Posterior cingulate gyrus (tissue), 11 donors: ENCODE measurements around the gene CENPT.
"Not testable (repeated sequence)": the region's sequence is repeated elsewhere in the genome, so short reads cannot be mapped to it uniquely, and the experiment has no call there.

ENCODE experiments used
- DNase-seq, 10 donors: peaks; one replicate each; pipeline versions ENCODE4 v3.0.0 to v3.0.0-alpha.2; 2020 to 2021; ENCODE audit warnings: mixed read lengths in 3 of 10
- intact Hi-C: fragments of 100-400 bp; cut with DNase I; formaldehyde crosslinking; loops from one replicate; pipeline ENCODE4 v1.15.1; 2023

Gene CENPT

DNA sequence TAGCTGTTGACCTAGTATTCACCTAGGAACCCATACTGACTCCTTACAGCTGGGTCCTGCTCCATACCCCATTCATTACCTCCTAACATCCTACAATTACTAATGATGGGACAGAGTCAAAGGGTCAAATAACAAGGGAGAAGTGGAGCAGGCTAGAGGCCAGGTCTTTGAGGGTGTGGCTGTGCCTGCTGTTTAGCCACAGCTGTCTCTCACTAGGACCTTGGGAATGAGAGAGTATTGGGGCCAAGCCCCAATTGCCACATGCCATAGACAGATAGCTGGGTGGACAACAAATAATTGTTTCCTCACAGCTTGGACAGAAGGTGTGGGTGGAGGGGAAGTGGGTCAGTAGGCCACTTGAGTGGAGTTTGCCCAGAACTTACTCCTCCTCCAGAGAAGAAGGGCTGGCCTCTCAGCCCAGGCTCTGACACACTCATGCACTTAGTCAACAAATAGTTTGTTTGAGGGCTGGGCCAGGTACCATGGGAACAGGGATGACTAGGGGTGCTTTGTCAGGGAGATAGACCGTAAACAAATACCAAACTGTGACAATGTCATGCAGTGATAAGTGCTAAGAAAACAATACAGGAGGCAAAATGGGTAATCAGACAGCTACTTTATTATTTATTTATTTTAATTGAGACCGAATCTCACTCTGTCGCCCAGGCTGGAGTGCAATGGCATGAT, 10.2 kb upstream of the CENPT start:
- no peak for DNase-seq
- intact Hi-C loops: no loop called here

DNA sequence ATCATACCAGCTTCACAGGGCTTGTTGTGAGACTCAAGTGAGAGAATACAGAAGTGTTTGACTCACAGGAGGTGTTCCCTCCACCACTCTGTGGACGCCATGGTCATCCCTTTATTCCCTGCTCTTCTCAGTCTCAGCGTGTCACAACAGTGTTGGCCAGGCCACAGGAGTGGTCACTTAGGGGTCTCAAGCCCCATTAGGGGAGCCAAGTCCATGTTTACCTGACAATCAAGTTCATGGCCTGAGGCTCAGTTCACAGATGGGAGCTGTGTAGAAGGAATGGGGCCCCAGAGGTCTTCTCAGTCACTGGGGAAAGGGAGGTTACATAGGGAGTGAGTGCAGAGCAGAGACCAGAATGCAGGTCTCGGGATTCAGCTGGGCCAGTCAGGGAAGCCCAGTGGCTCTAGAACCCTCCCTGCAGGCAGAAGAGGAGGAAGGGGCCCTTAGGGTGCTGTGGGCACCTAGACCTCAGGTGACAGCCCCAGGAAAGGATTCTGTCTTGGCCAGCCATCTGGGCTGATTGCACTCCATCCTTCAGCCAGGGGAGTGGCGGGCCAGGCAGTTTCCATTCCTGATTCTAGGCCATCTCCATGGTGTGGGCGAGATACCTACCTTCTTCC, 9.5 kb upstream of the CENPT start:
- intact Hi-C loops: no loop called here
- no peak for DNase-seq

DNA sequence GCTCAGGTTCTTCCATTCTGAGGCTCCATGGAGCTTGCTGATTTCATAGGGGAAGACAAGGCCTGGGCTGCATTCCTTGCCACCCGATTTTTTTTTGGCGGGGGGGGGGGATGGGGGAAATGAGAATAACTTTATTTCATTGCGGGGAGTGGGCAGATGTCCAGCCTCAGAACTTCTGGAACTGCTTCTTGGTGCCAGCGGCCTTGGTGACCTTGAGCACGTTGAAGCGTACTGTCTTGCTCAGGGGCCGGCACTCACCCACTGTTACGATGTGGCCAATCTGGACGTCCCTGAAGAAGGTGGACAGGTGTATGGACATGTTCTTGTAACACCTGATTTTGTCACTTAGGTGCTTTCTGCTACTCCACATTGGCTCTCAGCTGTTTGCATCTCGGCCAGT, 8.3 kb upstream of the CENPT start:
- intact Hi-C loops: no loop called here

DNA sequence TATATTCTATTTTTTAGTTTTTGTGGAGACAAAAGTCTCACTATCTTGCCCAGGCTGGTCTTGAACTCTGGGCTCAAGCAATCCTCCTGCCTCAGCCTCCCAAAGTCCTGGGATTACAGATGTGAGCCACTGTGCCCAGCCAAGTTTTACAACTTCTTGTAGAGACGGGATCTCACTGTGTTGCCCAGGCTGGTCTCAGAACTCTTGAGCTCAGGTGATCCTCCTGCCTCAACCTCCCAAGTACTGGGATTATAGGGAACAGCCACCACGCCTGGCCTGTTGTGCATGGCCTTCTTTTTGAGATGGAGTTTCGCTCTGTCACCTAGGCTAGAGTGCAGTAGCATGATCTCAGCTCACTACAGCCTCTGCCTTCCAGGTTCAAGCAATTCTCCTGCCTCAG, 6.2 kb upstream of the CENPT start:
- DNase-seq: no peak

More for the DNA sequence above, 8.3 kb upstream of the CENPT start:
- DNase-seq: no peak

DNA sequence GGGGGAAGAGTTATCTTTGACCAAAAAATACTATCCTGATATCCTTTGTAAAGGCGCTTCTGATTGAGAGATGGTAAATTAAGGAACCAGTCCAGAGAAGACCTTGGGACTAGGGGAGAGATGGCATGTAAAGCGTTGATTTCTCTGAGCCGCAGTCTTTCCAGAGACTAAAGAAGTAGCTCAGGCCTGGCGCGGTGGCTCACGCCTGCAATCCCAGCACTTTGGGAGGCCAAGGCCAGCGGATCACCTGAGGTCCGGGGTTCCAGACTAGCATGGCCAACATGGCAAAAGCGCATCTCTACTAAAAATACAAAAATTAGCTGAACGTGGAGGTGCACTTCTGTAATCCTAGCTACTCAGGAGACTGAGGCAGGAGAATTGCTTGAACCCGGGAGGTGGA, 625 bp upstream of the CENPT start:
- intact Hi-C loops: loop anchor here (5.0 to 10.0 kb wide), 4 partner anchors 47 to 323 kb away; partner anchors contain the start of genes ACD, C16orf86, ENKD1 and PARD6A
- DNase-seq: no peak

More for the DNA sequence above, 6.2 kb upstream of the CENPT start:
- intact Hi-C loops: no loop called here

DNA sequence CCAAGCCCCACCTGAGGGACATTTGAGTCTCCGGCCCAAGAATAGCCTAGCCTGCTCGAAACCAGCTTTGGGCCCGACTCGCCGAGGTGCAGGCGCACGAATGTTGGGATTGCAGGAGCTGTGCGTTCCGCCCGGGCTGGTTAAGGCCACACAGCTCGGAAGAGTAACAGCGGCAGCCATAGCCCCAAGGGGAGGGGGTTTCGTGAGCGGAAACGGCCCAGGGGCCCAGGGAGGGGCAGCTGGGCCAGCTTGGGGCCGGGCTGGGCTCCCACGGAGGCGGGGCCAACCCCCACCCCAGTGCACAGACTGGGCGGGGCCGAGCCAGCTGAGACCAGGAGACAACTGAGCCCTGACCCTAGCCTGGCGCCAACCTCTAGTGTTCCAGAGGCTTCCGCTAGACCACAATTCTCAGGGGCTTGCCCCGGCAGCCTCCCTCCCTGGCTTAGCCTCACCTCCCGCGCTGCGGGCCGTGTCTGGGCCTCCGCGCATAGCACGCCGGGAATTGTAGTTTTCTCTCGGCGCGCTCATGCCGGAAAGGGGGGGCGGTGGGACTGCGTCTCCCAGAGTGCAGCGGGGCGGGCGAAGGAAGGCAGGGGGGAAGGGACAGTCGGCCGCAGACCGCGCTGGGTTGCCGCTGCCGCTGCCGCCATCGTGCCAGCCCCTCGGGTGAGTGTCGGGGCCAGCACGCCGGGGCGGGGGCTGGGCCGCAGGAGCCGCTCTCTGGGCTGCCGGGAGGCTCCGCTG, 1.0 kb downstream of the CENPT start, which contains the start of gene NUTF2:
Gene NUTF2, plus strand, starts transcription at position 614 of the 744 bp plus-strand sequence. CDS start 18,198 bp downstream, outside the sequence.
- peak; percentile 89 to 99 (median 92) for DNase-seq
- intact Hi-C loops: loop anchor here (5.0 to 10.0 kb wide), 4 partner anchors 48 to 322 kb away; partner anchors contain the start of genes ACD, C16orf86, ENKD1 and PARD6A

DNA sequence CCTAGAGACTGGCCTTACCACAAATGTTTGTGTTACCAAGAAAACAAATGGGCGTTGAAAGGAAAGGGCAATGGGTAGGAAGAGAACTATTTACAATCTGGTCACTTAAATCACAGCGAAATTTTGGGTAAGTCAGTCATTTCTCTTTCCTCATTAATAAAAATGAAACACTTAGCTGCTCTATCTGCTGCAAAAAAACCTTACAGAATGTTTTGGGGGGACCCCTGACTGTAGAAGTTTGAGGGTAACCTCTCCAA, 1.5 kb downstream of the CENPT start:
- DNase-seq: no peak
- intact Hi-C loops: loop anchor here (5.0 to 10.0 kb wide), 4 partner anchors 49 to 321 kb away; partner anchors contain the start of genes ACD, C16orf86, ENKD1 and PARD6A

DNA sequence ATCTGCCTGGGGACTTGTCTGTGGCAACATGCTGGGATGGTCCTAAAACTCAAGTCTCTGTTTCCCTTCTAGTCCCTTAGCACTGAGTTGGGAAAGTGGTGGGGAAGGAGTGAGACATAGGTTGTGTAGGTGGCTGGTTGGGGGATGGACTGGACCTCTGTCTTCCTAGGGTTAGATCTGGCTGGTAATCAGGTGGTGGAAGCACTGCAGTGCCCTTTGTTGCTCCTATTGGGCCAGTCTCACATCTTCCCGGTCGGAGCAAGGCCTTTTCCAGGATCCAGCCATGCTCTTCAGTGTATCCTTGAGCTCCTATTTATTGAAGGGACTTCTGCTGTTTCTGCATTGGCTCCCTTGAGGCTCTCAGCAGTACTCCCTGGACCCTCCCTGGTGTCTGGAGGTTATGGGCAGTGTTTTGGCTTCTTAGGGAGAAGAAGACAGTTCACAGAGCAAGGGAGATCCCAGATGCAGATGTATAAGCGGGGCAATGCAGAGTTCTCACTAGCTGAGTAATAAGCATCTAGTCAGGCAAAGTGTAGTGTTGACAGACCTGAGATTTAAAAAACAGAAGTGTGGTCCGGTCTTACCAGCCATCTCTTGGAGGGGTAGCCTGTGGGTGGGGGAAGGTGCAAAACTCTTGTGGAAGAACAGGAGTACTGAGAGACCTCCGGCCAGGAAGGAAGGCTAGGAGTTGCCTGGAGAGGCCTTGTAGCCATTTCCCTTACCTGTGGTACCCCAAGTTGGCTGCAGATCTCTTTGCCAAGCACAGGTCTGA, 2.0 kb downstream of the CENPT start:
- intact Hi-C loops: loop anchor here (5.0 to 10.0 kb wide), 4 partner anchors 49 to 321 kb away; partner anchors contain the start of genes ACD, C16orf86, ENKD1 and PARD6A
- DNase-seq: no peak

DNA sequence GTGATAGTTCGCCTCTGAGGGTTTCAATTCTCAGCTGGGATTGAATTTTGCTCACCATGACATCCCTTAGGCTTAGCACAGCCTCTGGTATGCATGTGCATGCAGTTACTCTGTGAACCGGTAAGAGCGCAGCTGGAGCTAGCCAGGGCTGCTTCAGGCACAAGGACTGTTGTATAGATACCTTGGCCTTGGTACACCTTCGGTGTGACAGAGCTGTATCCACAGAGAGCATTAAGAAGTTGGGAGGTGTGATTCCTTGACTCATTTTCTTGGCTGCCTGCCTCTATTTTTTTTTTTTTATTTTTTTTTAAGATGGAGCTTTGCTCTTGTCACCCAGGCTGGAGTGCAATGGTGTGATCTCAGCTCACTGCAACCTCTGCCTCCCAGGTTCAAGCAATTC, 3.0 kb downstream of the CENPT start:
- intact Hi-C loops: loop anchor here (10.0 kb wide), 3 partner anchors 50 to 320 kb away; partner anchors contain the start of genes ACD, C16orf86, ENKD1 and PARD6A
- DNase-seq: no peak

DNA sequence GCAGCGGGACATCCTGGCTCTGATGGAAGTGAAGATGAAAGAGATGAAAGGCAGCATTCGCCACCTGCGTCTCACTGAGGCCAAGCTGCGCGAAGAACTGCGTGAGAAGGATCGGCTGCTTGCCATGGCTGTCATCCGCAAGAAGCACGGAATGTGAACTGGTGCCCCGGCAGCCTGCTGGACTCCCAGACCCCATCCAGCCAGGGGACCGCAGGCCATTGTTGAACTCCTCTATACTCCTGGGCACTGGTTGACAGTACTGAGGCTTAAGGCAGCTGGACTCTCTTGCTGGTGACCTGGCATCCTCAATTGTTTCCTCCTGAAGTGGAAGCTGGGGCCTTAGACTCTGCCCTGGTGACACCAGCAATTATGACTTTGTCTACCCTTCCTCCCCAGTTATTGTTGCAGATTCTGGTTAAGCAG, 4.1 kb downstream of the CENPT start:
- intact Hi-C loops: loop anchor here (10.0 kb wide), 3 partner anchors 51 to 319 kb away; partner anchors contain the start of genes ACD, C16orf86, ENKD1 and PARD6A

DNA sequence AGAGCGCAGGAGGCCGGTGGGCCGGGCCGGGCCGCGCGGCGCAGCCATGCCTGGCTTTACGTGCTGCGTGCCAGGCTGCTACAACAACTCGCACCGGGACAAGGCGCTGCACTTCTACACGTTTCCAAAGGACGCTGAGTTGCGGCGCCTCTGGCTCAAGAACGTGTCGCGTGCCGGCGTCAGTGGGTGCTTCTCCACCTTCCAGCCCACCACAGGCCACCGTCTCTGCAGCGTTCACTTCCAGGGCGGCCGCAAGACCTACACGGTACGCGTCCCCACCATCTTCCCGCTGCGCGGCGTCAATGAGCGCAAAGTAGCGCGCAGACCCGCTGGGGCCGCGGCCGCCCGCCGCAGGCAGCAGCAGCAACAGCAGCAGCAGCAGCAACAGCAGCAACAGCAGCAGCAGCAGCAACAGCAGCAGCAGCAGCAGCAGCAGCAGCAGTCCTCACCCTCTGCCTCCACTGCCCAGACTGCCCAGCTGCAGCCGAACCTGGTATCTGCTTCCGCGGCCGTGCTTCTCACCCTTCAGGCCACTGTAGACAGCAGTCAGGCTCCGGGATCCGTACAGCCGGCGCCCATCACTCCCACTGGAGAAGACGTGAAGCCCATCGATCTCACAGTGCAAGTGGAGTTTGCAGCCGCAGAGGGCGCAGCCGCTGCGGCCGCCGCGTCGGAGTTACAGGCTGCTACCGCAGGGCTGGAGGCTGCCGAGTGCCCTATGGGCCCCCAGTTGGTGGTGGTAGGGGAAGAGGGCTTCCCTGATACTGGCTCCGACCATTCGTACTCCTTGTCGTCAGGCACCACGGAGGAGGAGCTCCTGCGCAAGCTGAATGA, 4.8 kb downstream of the CENPT start:
- peak; percentile 44 to 96 (median 78) for DNase-seq
- intact Hi-C loops: loop anchor here (10.0 kb wide), 3 partner anchors 52 to 318 kb away; partner anchors contain the start of genes ACD, C16orf86, ENKD1 and PARD6A

More for the DNA sequence above, 4.1 kb downstream of the CENPT start:
- DNase-seq: no peak

DNA sequence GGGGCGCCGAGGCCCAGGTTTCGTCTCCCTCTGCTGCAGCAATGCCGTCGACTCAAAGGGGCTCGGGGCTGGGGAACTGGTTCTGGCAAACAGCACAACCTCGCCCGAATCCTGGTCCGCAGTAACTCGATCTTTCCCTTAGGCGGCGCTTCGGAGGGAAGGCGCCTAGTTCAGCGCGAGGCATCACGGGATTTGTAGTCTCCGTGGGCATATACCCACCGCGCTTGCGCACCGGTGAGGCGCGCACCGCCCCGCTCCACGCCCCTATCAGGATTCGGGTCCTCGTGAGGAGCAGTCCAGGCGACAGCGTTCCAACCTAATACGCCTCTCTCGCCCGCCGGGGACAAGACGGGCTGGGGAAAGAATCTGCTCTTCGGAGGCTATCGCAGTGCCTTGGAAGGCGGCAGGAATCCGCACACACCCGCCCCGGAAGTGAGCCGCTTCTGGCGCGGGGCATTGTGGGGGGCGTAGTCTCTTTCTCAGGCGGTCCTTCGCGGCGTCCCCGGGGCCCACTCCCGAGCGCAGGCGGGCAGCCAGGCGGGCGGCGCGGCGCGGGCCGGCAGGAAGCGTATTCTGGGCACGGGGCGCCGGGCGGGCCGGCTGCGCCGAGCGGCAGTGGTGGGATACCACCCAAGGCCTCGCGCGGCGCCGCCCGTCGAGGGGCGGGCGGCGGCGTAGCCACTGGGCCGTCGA, 5.5 kb downstream of the CENPT start, which contains the start of gene THAP11:
Gene THAP11, plus strand, starts transcription at position 505 of the 693 bp plus-strand sequence. CDS start 235 bp downstream, outside the sequence.
- intact Hi-C loops: loop anchor here (10.0 kb wide), 3 partner anchors 53 to 317 kb away; partner anchors contain the start of genes ACD, C16orf86, ENKD1 and PARD6A
- peak; percentile 86 to 99 (median 94) for DNase-seq

DNA sequence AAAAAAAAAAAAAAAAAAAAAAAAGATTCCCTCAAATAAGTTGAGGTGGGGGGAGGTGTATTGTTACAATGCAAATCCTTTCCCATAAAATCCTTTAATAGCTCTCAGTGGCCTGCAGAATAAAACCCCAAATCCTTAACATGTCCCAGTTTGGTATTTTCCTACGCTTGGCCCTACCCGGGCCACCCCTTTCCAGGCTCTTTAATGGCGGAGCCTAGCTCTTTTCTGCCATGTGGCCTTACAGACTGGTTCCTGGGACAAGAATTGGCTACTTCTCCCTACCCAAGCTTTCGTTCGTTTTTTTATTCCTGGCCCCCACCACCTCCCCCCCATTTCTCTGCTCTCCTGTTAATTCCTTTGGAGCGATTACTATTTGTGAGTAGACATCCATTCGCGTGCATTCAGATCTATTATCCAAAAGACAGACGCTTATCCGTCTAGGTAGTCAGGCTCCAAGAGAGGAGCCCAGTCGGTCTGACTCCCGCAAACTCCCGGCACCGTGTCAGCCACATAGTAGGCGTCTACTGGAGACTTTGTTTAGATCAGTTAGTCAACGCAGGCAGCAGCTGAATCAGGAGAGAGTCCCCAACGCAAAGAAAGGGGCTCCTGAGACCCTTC, 6.2 kb downstream of the CENPT start:
- no peak for DNase-seq
- intact Hi-C loops: loop anchor here (10.0 kb wide), 3 partner anchors 53 to 317 kb away; partner anchors contain the start of genes ACD, C16orf86, ENKD1 and PARD6A

DNA sequence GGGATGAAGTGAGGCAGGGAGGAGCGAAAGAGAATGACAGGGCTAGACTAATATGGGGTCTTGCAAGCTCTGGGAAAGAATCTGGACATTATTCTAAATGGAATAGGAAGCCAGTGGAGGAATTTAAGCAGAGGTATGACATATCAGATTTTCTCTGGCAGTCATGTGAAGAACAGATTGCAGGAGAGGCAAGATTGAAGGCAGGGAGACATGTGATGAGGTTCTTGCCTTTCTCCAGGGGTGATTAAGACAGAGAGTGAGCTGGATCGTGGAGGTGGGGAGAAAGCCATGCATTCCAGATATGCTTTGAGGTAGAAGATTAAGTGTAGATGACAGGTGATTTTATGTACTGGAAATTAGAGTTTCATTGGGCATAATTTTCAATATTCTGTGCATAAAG, 9.7 kb downstream of the CENPT start:
- no peak for DNase-seq
- intact Hi-C loops: no loop called here

DNA sequence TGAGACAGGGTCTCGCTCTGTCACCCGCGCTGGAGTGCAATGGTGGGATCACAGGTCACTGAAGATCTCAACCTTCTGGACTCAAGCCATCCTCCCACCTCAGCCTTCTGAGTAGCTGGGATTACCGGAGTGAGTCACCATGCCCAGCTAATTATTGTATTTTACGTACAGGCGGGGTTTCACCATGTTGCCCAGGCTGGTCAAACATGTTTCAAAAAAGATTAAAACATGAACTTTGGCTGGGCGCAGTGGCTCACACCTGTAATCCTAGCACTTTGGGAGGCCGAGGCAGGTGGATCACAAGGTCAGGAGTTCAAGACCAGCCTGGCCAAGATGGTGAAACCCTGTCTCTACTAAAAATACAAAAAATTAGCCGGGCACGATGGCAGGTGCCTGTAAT, 10.3 kb downstream of the CENPT start:
- DNase-seq, intact Hi-C loops: not testable (repeated sequence)

DNA sequence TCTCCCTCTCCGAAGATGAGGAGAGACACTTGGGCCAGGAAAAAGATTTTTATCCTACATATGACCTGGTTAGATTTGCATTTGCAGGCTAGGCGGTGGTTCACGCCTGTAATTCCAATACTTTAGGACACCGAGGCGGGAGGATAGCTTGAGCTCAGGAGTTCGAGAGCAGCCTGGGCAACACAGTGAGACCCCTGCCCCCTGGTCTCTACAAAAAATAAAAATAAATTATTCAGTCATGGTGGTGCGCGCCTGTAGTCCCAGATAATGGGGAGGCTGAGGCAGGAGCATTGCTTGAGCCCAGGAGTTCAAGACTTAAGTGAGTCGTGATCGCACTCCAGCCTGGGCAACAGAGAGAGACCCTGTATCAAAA, 13.3 kb downstream of the CENPT start:
- DNase-seq: no peak

DNA sequence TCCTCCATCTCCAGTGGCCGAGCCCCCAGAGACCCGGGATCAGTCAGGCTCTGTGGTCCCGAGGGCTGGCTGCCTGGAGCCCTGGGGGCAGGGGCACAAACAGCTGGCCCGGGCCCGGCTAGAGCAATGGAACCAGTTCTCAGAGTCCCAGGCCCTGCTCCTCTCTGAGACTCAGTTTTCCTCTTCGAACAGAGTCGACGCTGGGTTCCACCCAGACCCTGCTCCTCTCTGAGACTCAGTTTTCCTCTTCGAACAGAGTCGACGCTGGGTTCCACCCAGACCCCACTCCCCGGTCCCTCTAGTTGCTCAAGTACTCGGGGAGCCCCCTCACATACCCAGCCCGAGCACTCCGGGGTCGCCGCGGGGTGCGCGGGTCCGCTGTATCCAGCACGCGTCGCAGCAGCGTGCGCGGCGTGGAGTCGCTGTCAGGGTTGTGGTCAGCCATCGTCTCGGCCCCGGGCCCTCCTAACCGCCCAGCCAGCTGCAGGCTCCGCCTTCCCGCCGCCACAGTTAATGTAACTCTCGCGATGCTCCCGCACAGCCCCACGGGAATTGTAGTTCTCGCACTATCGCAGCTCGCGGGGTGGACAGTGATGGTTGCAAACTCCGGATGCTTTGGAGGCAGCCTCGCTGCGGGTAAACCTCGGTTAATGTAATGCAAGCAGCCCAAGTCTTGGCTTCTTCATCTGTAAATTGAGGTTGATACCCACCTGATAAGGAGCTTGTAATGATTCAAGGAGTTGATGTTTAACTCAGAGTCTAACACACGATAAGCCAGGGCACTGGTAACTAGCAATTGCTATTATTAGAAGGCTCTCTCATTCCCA, 13.9 kb downstream of the CENPT start:
- intact Hi-C loops: no loop called here
- DNase-seq: peak; percentile 88 to 99 (median 96)

More for the DNA sequence above, 13.3 kb downstream of the CENPT start:
- intact Hi-C loops: no loop called here
